ENCODE data around the gene C2orf92. TPM values are rescaled to one million over a fixed set of nuclear protein-coding genes. Genes with fewer than 3 reads are reported as not detected.
A peak's percentile ranks its signal among the peaks of the same experiment; 100 is the strongest.

Gene C2orf92
- total and polyA plus RNA-seq, 5 donors, result 3.8 to 8.3 (median 5.1) TPM

- no peak overlapping the region for H3K27ac ChIP-seq (ENCODE audit: low read length)
- H3K27me3 ChIP-seq (ENCODE audit: control insufficient read depth, insufficient read depth), result no peaks in the 10 kb centered on the region
- no peak overlapping the region for H3K4me3 ChIP-seq (ENCODE audit: low read length)
- H3K4me1 ChIP-seq (ENCODE audit: control insufficient read depth, insufficient read depth, low read length), result no peaks in the 10 kb centered on the region
- intact Hi-C loops (cut with DNase I), result no loop called here
- DNase-seq (no peak), ATAC-seq (no peak)
- 87% methylated on average over 17 of the region's 17 CpGs for WGBS
- H3K9me3 ChIP-seq (ENCODE audit: control insufficient read depth, low read length), result no peaks in the 10 kb centered on the region
Measured at GRCh38 chr2:97724501-97724900, 55.0 kb downstream of the C2orf92 start.

GRCh38 chr2:97724946-97725688 is 55.6 kb downstream of the C2orf92 start:
- Histone ChIP-seq H3K4me1 (ENCODE audit: control insufficient read depth, insufficient read depth, low read length) (no peaks in the 10 kb centered on the region), H3K4me3 (ENCODE audit: low read length) (no peak overlapping the region), H3K27ac (ENCODE audit: low read length) (no peak overlapping the region), H3K27me3 (ENCODE audit: control insufficient read depth, insufficient read depth) (no peaks in the 10 kb centered on the region), H3K9me3 (ENCODE audit: control insufficient read depth, low read length) (no peaks in the 10 kb centered on the region)
- WGBS, result 95% methylated on average over 31 of the region's 31 CpGs
- intact Hi-C loops (cut with DNase I), result no loop called here
- no peak for ATAC-seq
- no peak for DNase-seq

- DNase-seq, result no peak
Measured at GRCh38 chr2:97726261-97727064, 57.0 kb downstream of the C2orf92 start.

GRCh38 chr2:97727296-97727695 is 57.8 kb downstream of the C2orf92 start:
- ATAC-seq (no peak), DNase-seq (no peak)
- intact Hi-C loops (cut with DNase I), result no loop called here
- Histone ChIP-seq H3K4me1 (ENCODE audit: control insufficient read depth, insufficient read depth, low read length) (no peaks in the 10 kb centered on the region), H3K9me3 (ENCODE audit: control insufficient read depth, low read length) (no peaks in the 10 kb centered on the region), H3K27ac (ENCODE audit: low read length) (no peak overlapping the region), H3K27me3 (ENCODE audit: control insufficient read depth, insufficient read depth) (no peaks in the 10 kb centered on the region), H3K4me3 (ENCODE audit: low read length) (no peak overlapping the region)
- 92% methylated on average over 7 of the region's 7 CpGs for WGBS

More at GRCh38 chr2:97726261-97727064, 57.0 kb downstream of the C2orf92 start:
- 34% methylated on average over 4 of the region's 4 CpGs for WGBS
- Histone ChIP-seq H3K27ac (ENCODE audit: low read length) (no peak overlapping the region), H3K4me3 (ENCODE audit: low read length) (no peak overlapping the region), H3K4me1 (ENCODE audit: control insufficient read depth, insufficient read depth, low read length) (no peaks in the 10 kb centered on the region), H3K9me3 (ENCODE audit: control insufficient read depth, low read length) (no peaks in the 10 kb centered on the region), H3K27me3 (ENCODE audit: control insufficient read depth, insufficient read depth) (no peaks in the 10 kb centered on the region)
- ATAC-seq, result peak; percentile 37 to 76
- intact Hi-C loops (cut with DNase I), result no loop called here

- H3K4me3 ChIP-seq (ENCODE audit: low read length), result no peak overlapping the region
- no peak overlapping the region for H3K27ac ChIP-seq (ENCODE audit: low read length)
- no peaks in the 10 kb centered on the region for H3K9me3 ChIP-seq (ENCODE audit: control insufficient read depth, low read length)
- DNase-seq, result peak; percentile 67 to 83 (median 70)
- no peaks in the 10 kb centered on the region for H3K4me1 ChIP-seq (ENCODE audit: control insufficient read depth, insufficient read depth, low read length)
- peak; percentile 67 to 77 for ATAC-seq
- intact Hi-C loops (cut with DNase I), result no loop called here
- 51% methylated on average over 12 of the region's 12 CpGs for WGBS
- no peaks in the 10 kb centered on the region for H3K27me3 ChIP-seq (ENCODE audit: control insufficient read depth, insufficient read depth)
Measured at GRCh38 chr2:97728091-97728731, 58.7 kb downstream of the C2orf92 start.

- H3K4me3 ChIP-seq (ENCODE audit: low read length), result no peak overlapping the region
- ATAC-seq (no peak), DNase-seq (no peak)
- H3K27ac ChIP-seq (ENCODE audit: low read length), result no peak overlapping the region
- intact Hi-C loops (cut with DNase I), result no loop called here
- H3K9me3 ChIP-seq (ENCODE audit: control insufficient read depth, low read length), result no peaks in the 10 kb centered on the region
- H3K27me3 ChIP-seq (ENCODE audit: control insufficient read depth, insufficient read depth), result no peaks in the 10 kb centered on the region
- WGBS, result 91% methylated on average over 1 of the region's 1 CpG
- H3K4me1 ChIP-seq (ENCODE audit: control insufficient read depth, insufficient read depth, low read length), result no peaks in the 10 kb centered on the region
Measured at GRCh38 chr2:97730245-97730644, 60.7 kb downstream of the C2orf92 start.

GRCh38 chr2:97731274-97732020 is 61.9 kb downstream of the C2orf92 start:
- DNase-seq, result peak in 1 of 3 donors; percentile 40
- no peaks in the 10 kb centered on the region for H3K9me3 ChIP-seq (ENCODE audit: control insufficient read depth, low read length)
- WGBS, result 76% methylated on average over 12 of the region's 12 CpGs
- H3K4me3 ChIP-seq (ENCODE audit: low read length), result no peak overlapping the region
- intact Hi-C loops (cut with DNase I), result no loop called here
- H3K27ac ChIP-seq (ENCODE audit: low read length), result no peak overlapping the region
- no peaks in the 10 kb centered on the region for H3K27me3 ChIP-seq (ENCODE audit: control insufficient read depth, insufficient read depth)
- no peak for ATAC-seq
- no peaks in the 10 kb centered on the region for H3K4me1 ChIP-seq (ENCODE audit: control insufficient read depth, insufficient read depth, low read length)

- peak in 1 of 3 donors; percentile 48 for DNase-seq
- no peak overlapping the region for H3K4me3 ChIP-seq (ENCODE audit: low read length)
- WGBS, result 94% methylated on average over 28 of the region's 28 CpGs
- intact Hi-C loops (cut with DNase I), result no loop called here
- no peaks in the 10 kb centered on the region for H3K27me3 ChIP-seq (ENCODE audit: control insufficient read depth, insufficient read depth)
- ATAC-seq, result no peak
- no peaks in the 10 kb centered on the region for H3K4me1 ChIP-seq (ENCODE audit: control insufficient read depth, insufficient read depth, low read length)
- no peaks in the 10 kb centered on the region for H3K9me3 ChIP-seq (ENCODE audit: control insufficient read depth, low read length)
- H3K27ac ChIP-seq (ENCODE audit: low read length), result no peak overlapping the region
Measured at GRCh38 chr2:97732436-97733340, 63.2 kb downstream of the C2orf92 start.

GRCh38 chr2:97733341-97734035 is 64.0 kb downstream of the C2orf92 start:
- no peak for ATAC-seq
- no peaks in the 10 kb centered on the region for H3K9me3 ChIP-seq (ENCODE audit: control insufficient read depth, low read length)
- H3K4me1 ChIP-seq (ENCODE audit: control insufficient read depth, insufficient read depth, low read length), result no peaks in the 10 kb centered on the region

More at GRCh38 chr2:97733341-97734035, 64.0 kb downstream of the C2orf92 start:
- no peaks in the 10 kb centered on the region for H3K27me3 ChIP-seq (ENCODE audit: control insufficient read depth, insufficient read depth)
- intact Hi-C loops (cut with DNase I), result no loop called here
- no peak for DNase-seq
- no peak overlapping the region for H3K4me3 ChIP-seq (ENCODE audit: low read length)
- H3K27ac ChIP-seq (ENCODE audit: low read length), result no peak overlapping the region
- WGBS, result 89% methylated on average over 20 of the region's 20 CpGs
